Measurements from ENCODE around the gene GID4.

GRCh38 chr17:18116078-18116477 is 76.9 kb downstream of the GID4 start:
- TF ChIP-seq CTCF (IDR thresholded peaks at IDR 0.05; ENCODE audit: low read depth, low read length) (no peak), POLR2A (IDR thresholded peaks at IDR 0.05; ENCODE audit: extremely low read depth, insufficient read length) (no peak), MAX (IDR thresholded peaks at IDR 0.05; ENCODE audit: low read depth, low read length) (no peak), MYC (IDR thresholded peaks at IDR 0.05; ENCODE audit: low read depth, low read length) (no peak)

Data from NB4 (cell line).